H9 (cell line): Measurements from ENCODE around the gene SLC38A9. TPM values are rescaled to one million over a fixed set of nuclear protein-coding genes. Genes with fewer than 3 reads are reported as not detected.

Experiments
- DNase-seq: peaks from one replicate; pipeline ENCODE4 v3.0.0-alpha.2; 2017
- H2AFZ ChIP-seq: one replicate; pipeline ENCODE4 v1.6.1; 2013; ENCODE audit warnings: mild to moderate bottlenecking, low read length, control low read depth, moderate library complexity
- H2AK5ac ChIP-seq: 2 replicates; pipeline ENCODE4 v1.6.1; 2013; ENCODE audit warnings: low read length, control low read depth, mixed read lengths; ENCODE audit not compliant: insufficient read length
- H2BK120ac ChIP-seq: one replicate; pipeline ENCODE4 v1.6.1; 2013; ENCODE audit warnings: low read depth, mild to moderate bottlenecking, low read length, control low read depth, inconsistent platforms; ENCODE audit not compliant: poor library complexity, severe bottlenecking
- H2BK12ac ChIP-seq: 2 replicates; pipeline ENCODE4 v1.6.1; 2013; ENCODE audit warnings: low read length, control low read depth, mixed read lengths, low read depth; ENCODE audit not compliant: insufficient read length
- H2BK15ac ChIP-seq: 2 replicates; pipeline ENCODE4 v1.6.1; 2013; ENCODE audit warnings: low read depth, low read length, control low read depth
- H2BK20ac ChIP-seq: one replicate; pipeline ENCODE4 v1.6.1; 2013; ENCODE audit warnings: low read depth, mild to moderate bottlenecking, low read length, control low read depth, inconsistent platforms; ENCODE audit not compliant: poor library complexity, severe bottlenecking
- H2BK5ac ChIP-seq: 2 replicates; pipeline ENCODE4 v1.6.1; 2013; ENCODE audit warnings: low read length, control low read depth, mixed read lengths; ENCODE audit not compliant: insufficient read length
- H3K14ac ChIP-seq: 2 replicates; pipeline ENCODE4 v1.6.1; 2013; ENCODE audit warnings: low read length, control low read depth; ENCODE audit not compliant: insufficient read depth
- H3K18ac ChIP-seq: 2 replicates; pipeline ENCODE4 v1.6.1; 2013; ENCODE audit warnings: low read depth, mild to moderate bottlenecking, mixed read lengths, low read length, control low read depth; ENCODE audit not compliant: insufficient read length
- H3K23ac ChIP-seq: 2 replicates; pipeline ENCODE4 v1.6.1; 2013; ENCODE audit warnings: low read length, control low read depth, mixed read lengths, low read depth; ENCODE audit not compliant: insufficient read length
- H3K23me2 ChIP-seq: 2 replicates; pipeline ENCODE4 v1.6.1; 2013; ENCODE audit warnings: low read depth, mild to moderate bottlenecking, mixed read lengths, low read length, control low read depth; ENCODE audit not compliant: insufficient read length, poor library complexity, severe bottlenecking
- H3K27ac ChIP-seq: 2 replicates; pipeline ENCODE4 v1.5.1; 2013; ENCODE audit warnings: low read length, control low read depth, mixed read lengths, low read depth; ENCODE audit not compliant: insufficient read length
- H3K27me3 ChIP-seq: 2 replicates; pipeline ENCODE4 v1.6.1; 2013; ENCODE audit warnings: low read length, control low read depth, inconsistent platforms; ENCODE audit not compliant: insufficient read depth
- H3K4ac ChIP-seq: 2 replicates; pipeline ENCODE4 v1.6.1; 2013; ENCODE audit warnings: low read depth, mild to moderate bottlenecking, control low read depth, inconsistent platforms, low read length, moderate library complexity
- H3K4me1 ChIP-seq: 2 replicates; pipeline ENCODE4 v1.6.1; 2013; ENCODE audit warnings: low read length, control low read depth, inconsistent platforms; ENCODE audit not compliant: insufficient read depth
- H3K4me2 ChIP-seq: 2 replicates; pipeline ENCODE4 v1.6.1; 2013; ENCODE audit warnings: low read length, control low read depth, mixed read lengths; ENCODE audit not compliant: insufficient read length, insufficient read depth
- H3K56ac ChIP-seq: 2 replicates; pipeline ENCODE4 v1.6.1; 2013; ENCODE audit warnings: low read depth, mild to moderate bottlenecking, mixed read lengths, low read length, control low read depth; ENCODE audit not compliant: insufficient read length
- H3K79me1 ChIP-seq: 2 replicates; pipeline ENCODE4 v1.6.1; 2013; ENCODE audit warnings: low read depth, mild to moderate bottlenecking, moderate library complexity, low read length, control low read depth, inconsistent platforms; ENCODE audit not compliant: insufficient read depth, poor library complexity, severe bottlenecking
- H3K79me2 ChIP-seq: 2 replicates; pipeline ENCODE4 v1.6.1; 2013; ENCODE audit warnings: low read length, control low read depth, inconsistent platforms; ENCODE audit not compliant: insufficient read depth
- H3K9ac ChIP-seq: 2 replicates; pipeline ENCODE4 v1.6.1; 2013; ENCODE audit warnings: low read length, control low read depth, mixed read lengths; ENCODE audit not compliant: insufficient read length; ENCODE audit errors: extremely low read depth
- H3K9me3 ChIP-seq: one replicate; pipeline ENCODE4 v1.6.1; 2013; ENCODE audit warnings: low read depth, low read length, inconsistent platforms; ENCODE audit not compliant: control insufficient read depth
- H3T11ph ChIP-seq: one replicate; pipeline ENCODE4 v1.6.1; 2013; ENCODE audit warnings: mild to moderate bottlenecking, low read length, control low read depth, inconsistent platforms
- H4K20me1 ChIP-seq: one replicate; pipeline ENCODE4 v1.6.1; 2013; ENCODE audit not compliant: control insufficient read depth, insufficient read length, insufficient read depth
- H4K5ac ChIP-seq: 2 replicates; pipeline ENCODE4 v1.6.1; 2013; ENCODE audit warnings: low read depth, mild to moderate bottlenecking, mixed read lengths, low read length, control low read depth; ENCODE audit not compliant: insufficient read length
- H4K8ac ChIP-seq: replicated peaks from 2 replicates; pipeline ENCODE4 v1.6.1; 2013; ENCODE audit warnings: low read length, control low read depth, mixed read lengths, low read depth; ENCODE audit not compliant: insufficient read length
- H4K91ac ChIP-seq: 2 replicates; pipeline ENCODE4 v1.6.1; 2013; ENCODE audit warnings: low read depth, mild to moderate bottlenecking, moderate library complexity, mixed read lengths, low read length, control low read depth; ENCODE audit not compliant: insufficient read length
- H3K27ac Mint-ChIP-seq, 3 experiments: 2 replicates in 2 of 3; 3 replicates in 1 of 3; pipeline ENCODE4 v1.8.0; 2020 to 2021; ENCODE audit warnings: mixed read lengths in 3 of 3, mild to moderate bottlenecking in 1 of 3, moderate library complexity in 1 of 3
- H3K27me3 Mint-ChIP-seq: 2 replicates; pipeline ENCODE4 v1.8.0; 2021; ENCODE audit warnings: low read depth, mild to moderate bottlenecking, moderate library complexity, mixed read lengths
- H3K36me3 Mint-ChIP-seq, 3 experiments: 2 replicates in 2 of 3; 3 replicates in 1 of 3; pipeline ENCODE4 v1.8.0; 2020 to 2021; ENCODE audit warnings: low read depth in 3 of 3, mixed read lengths in 3 of 3; ENCODE audit not compliant: insufficient read depth in 1 of 3
- H3K4me1 Mint-ChIP-seq, 2 experiments: 2 replicates each; pipeline ENCODE4 v1.8.0; 2020; ENCODE audit warnings: mixed read lengths in 2 of 2
- H3K4me3 Mint-ChIP-seq, 2 experiments: 2 replicates in 1 of 2; 3 replicates in 1 of 2; pipeline ENCODE4 v1.8.0; 2020 to 2021; ENCODE audit warnings: mild to moderate bottlenecking in 2 of 2, mixed read lengths in 2 of 2, moderate library complexity in 1 of 2
- H3K9me3 Mint-ChIP-seq, 2 experiments: 2 replicates in 1 of 2; 3 replicates in 1 of 2; pipeline ENCODE4 v1.8.0; 2020; ENCODE audit warnings: mild to moderate bottlenecking in 2 of 2, mixed read lengths in 2 of 2, moderate library complexity in 1 of 2
- CTCF ChIP-seq: fragments of 200-600 bp; sonication (generic); conservative IDR thresholded peaks from 3 replicates; pipeline ENCODE4 v1.8.0; 2021; ENCODE audit warnings: antibody characterized with exemption, mild to moderate bottlenecking
- total RNA-seq: library from RNA; stranded (reverse); gene quantifications from 2 replicates; pipeline ENCODE4 v1.2.1, GENCODE V29; 2021

The SLC38A9 gene
- total RNA-seq, 1 experiment from 2014 or later = 48.5 TPM

- no peak overlapping the region for H3T11ph ChIP-seq
- no peak overlapping the region for H3K4ac ChIP-seq
- peaks cover 0 to 4% of the 10 kb centered on the region in 2 experiments; a peak in 1 of 4 replicates for H3K4me1 Mint-ChIP-seq
- no peak overlapping the region for H3K27ac ChIP-seq
- no peak for DNase-seq
- no peaks in the 10 kb centered on the region for H3K9me3 Mint-ChIP-seq
- H2BK5ac ChIP-seq = no peak overlapping the region
- no peaks in the 10 kb centered on the region for H3K79me2 ChIP-seq
- no peak overlapping the region for H3K4me2 ChIP-seq
- H3K79me1 ChIP-seq = no peaks in the 10 kb centered on the region
- no peak overlapping the region for H3K9ac ChIP-seq
- no peak overlapping the region for H3K14ac ChIP-seq
- no peaks in the 10 kb centered on the region for H3K9me3 ChIP-seq
- no peaks in the 10 kb centered on the region for H3K27me3 Mint-ChIP-seq
- H3K4me3 Mint-ChIP-seq = no peak overlapping the region
- H4K91ac ChIP-seq = no peak overlapping the region
- no peak overlapping the region for H3K23ac ChIP-seq
- peak overlapping the region in 2 of 3 experiments; percentile 32 to 50; a peak in 2 of 7 replicates for H3K27ac Mint-ChIP-seq
- H2BK20ac ChIP-seq = no peak overlapping the region
- peaks cover 26 to 66% (median 50%) of the 10 kb centered on the region in 3 experiments; a peak in 6 of 7 replicates for H3K36me3 Mint-ChIP-seq
- no peaks in the 10 kb centered on the region for H3K27me3 ChIP-seq
- no peak overlapping the region for H2AK5ac ChIP-seq
- H3K4me1 ChIP-seq = no peaks in the 10 kb centered on the region
- no peaks in the 10 kb centered on the region for H3K23me2 ChIP-seq
- H4K8ac ChIP-seq = no peak overlapping the region
- no peak overlapping the region for H4K5ac ChIP-seq
- no peak overlapping the region for H2BK15ac ChIP-seq
- no peak for TF ChIP-seq CTCF
- H2AFZ ChIP-seq = no peak overlapping the region
- no peak overlapping the region for H2BK120ac ChIP-seq
- H3K18ac ChIP-seq = no peak overlapping the region
- no peaks in the 10 kb centered on the region for H4K20me1 ChIP-seq
- H3K56ac ChIP-seq = no peak overlapping the region
- H2BK12ac ChIP-seq = no peak overlapping the region
These were observed 62.2 kb downstream of the SLC38A9 start for GRCh38 chr5:55649963-55650362.
